ENCODE data around the gene ZFR. TPM values are rescaled to one million over a fixed set of nuclear protein-coding genes. Genes with fewer than 3 reads are reported as not detected.

ZFR gene
- total RNA-seq, 1 experiment from 2014 or later = 72.7 TPM

DNA sequence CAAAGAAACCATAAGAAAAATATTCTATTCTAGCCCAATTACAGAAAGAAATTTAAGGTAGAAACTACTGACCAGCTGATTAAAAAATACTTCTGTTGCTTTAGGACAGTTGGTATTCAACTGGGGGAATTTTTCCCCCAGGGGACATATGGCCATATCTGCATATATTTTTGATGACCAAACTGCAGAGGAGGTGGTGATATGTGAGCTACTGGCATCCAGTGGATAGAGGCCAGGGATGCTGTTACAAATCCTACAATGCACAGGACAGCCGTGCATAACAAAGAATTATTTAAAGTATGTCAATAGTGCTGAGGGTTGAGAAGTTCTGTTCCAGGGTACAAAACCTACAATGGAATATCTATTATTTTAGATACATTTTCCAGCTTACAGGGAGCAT is 24.0 kb downstream of the ZFR start:
- POLR2A ChIA-PET = no interaction called here
- H3K36me3 ChIP-seq (ENCODE audit: control insufficient read depth, insufficient read depth, low read length) = peaks cover 13% of the 10 kb centered on the region
- TSS peak; percentile 45 for BruUV-seq (replicated peaks)
- CTCF ChIA-PET = no interaction called here
- H3K27me3 ChIP-seq (ENCODE audit: control insufficient read depth, insufficient read depth, low read length) = no peaks in the 10 kb centered on the region
- no peak for ATAC-seq
- H3K4me3 ChIP-seq (ENCODE audit: low read depth in 2 of 2, low read length in 2 of 2) = no peak overlapping the region
- peaks cover 10% of the 10 kb centered on the region; the same call in 1 of the 2 replicates for H3K4me1 ChIP-seq (ENCODE audit: control insufficient read depth, insufficient read depth, low read length)
- TF ChIP-seq POLR2AphosphoS5 (IDR thresholded peaks at IDR 0.05; ENCODE audit: low read depth, low read length) = no peak
- no peak for TF ChIP-seq CTCF (IDR thresholded peaks at IDR 0.05)
- no peak for TF ChIP-seq TCF7L2 (IDR thresholded peaks at IDR 0.05; ENCODE audit: low read depth, low read length)
- TF ChIP-seq, protein P1, sequence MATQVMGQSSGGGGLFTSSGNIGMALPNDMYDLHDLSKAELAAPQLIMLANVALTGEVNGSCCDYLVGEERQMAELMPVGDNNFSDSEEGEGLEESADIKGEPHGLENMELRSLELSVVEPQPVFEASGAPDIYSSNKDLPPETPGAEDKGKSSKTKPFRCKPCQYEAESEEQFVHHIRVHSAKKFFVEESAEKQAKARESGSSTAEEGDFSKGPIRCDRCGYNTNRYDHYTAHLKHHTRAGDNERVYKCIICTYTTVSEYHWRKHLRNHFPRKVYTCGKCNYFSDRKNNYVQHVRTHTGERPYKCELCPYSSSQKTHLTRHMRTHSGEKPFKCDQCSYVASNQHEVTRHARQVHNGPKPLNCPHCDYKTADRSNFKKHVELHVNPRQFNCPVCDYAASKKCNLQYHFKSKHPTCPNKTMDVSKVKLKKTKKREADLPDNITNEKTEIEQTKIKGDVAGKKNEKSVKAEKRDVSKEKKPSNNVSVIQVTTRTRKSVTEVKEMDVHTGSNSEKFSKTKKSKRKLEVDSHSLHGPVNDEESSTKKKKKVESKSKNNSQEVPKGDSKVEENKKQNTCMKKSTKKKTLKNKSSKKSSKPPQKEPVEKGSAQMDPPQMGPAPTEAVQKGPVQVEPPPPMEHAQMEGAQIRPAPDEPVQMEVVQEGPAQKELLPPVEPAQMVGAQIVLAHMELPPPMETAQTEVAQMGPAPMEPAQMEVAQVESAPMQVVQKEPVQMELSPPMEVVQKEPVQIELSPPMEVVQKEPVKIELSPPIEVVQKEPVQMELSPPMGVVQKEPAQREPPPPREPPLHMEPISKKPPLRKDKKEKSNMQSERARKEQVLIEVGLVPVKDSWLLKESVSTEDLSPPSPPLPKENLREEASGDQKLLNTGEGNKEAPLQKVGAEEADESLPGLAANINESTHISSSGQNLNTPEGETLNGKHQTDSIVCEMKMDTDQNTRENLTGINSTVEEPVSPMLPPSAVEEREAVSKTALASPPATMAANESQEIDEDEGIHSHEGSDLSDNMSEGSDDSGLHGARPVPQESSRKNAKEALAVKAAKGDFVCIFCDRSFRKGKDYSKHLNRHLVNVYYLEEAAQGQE (IDR thresholded peaks at IDR 0.05; ENCODE audit: insufficient read depth in 1 of 2, low read depth in 2 of 2, low read length in 1 of 2) = no peak
- TF ChIP-seq SIN3A (IDR thresholded peaks at IDR 0.05; ENCODE audit: borderline replicate concordance, insufficient read depth, low read depth, low read length) = no peak
- DNase-seq (ENCODE audit: low read depth, low spot score) = no peak
- H3K27ac ChIP-seq (ENCODE audit: low read length) = no peak overlapping the region
- in situ Hi-C loops (cut with HindIII; ENCODE audit: low pct_unique_long_range_greater_than_20kb, low sequenced_read_pairs) = no loop called here
- H3K9me3 ChIP-seq (ENCODE audit: control insufficient read depth, insufficient read depth, low read depth, low read length) = no peaks in the 10 kb centered on the region
- intact Hi-C loops (cut with micrococcal nuclease; ENCODE audit: unreplicated experiment) = no loop called here

DNA sequence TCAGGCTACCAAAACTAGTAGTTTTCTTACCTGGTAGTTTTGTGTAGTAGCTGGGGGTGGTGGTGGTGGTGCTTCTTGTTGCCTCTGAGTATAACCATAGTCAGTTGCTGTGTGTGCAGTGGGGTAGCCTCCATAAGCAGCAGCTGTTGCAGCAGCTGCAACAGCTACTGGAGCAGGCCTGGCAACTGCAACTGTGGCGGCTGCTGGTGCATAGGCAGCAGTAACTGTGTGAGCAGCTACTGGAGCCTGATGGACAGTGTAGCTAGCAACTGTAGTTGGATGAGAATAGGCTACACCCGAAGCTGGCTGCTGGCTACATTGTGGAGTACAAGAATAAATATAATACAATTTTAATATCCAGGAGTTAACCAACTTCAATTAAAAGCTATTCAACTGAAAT is 24.7 kb downstream of the ZFR start:
- in situ Hi-C loops (cut with HindIII; ENCODE audit: low pct_unique_long_range_greater_than_20kb, low sequenced_read_pairs) = no loop called here

More for the DNA sequence above, 24.7 kb downstream of the ZFR start:
- no peak overlapping the region for H3K4me3 ChIP-seq (ENCODE audit: low read depth in 2 of 2, low read length in 2 of 2)
- ChIA-PET POLR2A (interaction anchor here (0.6 kb wide), 1 partner anchor 218 kb away, joined by 3 read pairs; no protein-coding TSS in a partner anchor), CTCF (no interaction called here)
- peaks cover 10% of the 10 kb centered on the region; the same call in 1 of the 2 replicates for H3K4me1 ChIP-seq (ENCODE audit: control insufficient read depth, insufficient read depth, low read length)
- DNase-seq (ENCODE audit: low read depth, low spot score) = no peak
- intact Hi-C loops (cut with micrococcal nuclease; ENCODE audit: unreplicated experiment) = no loop called here
- no TSS peak for BruUV-seq (replicated peaks)
- no peaks in the 10 kb centered on the region for H3K27me3 ChIP-seq (ENCODE audit: control insufficient read depth, insufficient read depth, low read length)
- peaks cover 16% of the 10 kb centered on the region for H3K36me3 ChIP-seq (ENCODE audit: control insufficient read depth, insufficient read depth, low read length)
- TF ChIP-seq CTCF (IDR thresholded peaks at IDR 0.05) = no peak
- no peak for TF ChIP-seq TCF7L2 (IDR thresholded peaks at IDR 0.05; ENCODE audit: low read depth, low read length)
- no peak for TF ChIP-seq SIN3A (IDR thresholded peaks at IDR 0.05; ENCODE audit: borderline replicate concordance, insufficient read depth, low read depth, low read length)
- TF ChIP-seq, protein P1 (IDR thresholded peaks at IDR 0.05; ENCODE audit: insufficient read depth in 1 of 2, low read depth in 2 of 2, low read length in 1 of 2) = no peak
- TF ChIP-seq POLR2AphosphoS5 (IDR thresholded peaks at IDR 0.05; ENCODE audit: low read depth, low read length) = no peak
- no peaks in the 10 kb centered on the region for H3K9me3 ChIP-seq (ENCODE audit: control insufficient read depth, insufficient read depth, low read depth, low read length)
- ATAC-seq = peak; percentile 60; the same call in 1 of the 2 replicates
- H3K27ac ChIP-seq (ENCODE audit: low read length) = no peak overlapping the region

All from Panc1 (cell line).